ENCODE results near the gene NIPAL3.

GRCh38 chr1:24490101-24490781 is 74.6 kb downstream of the NIPAL3 start:
- no peak for TF ChIP-seq CTCF (IDR thresholded peaks at IDR 0.05 in 2 of 3, conservative IDR thresholded peaks at IDR 0.05 in 1 of 3; ENCODE audit: borderline replicate concordance in 1 of 3, insufficient read depth in 1 of 3, low read depth in 2 of 3, low read length in 2 of 3)
- TF ChIP-seq REST (IDR thresholded peaks at IDR 0.05; ENCODE audit: low read depth): no peak

Data from HCT116 (cell line).